Keratinocyte (primary cell): ENCODE data around the gene PAQR4. TPM values are rescaled to one million over a fixed set of nuclear protein-coding genes. Genes with fewer than 3 reads are reported as not detected.

Experiments used
- DNase-seq: peaks from one replicate; pipeline ENCODE4 v3.0.0-alpha.2; 2011; ENCODE audit warnings: low read depth, missing footprints, low spot score
- FAIRE-seq: peaks from 2 replicates; lab custom pipeline; 2011; peaks lifted over from hg19 to GRCh38; lab: Jason Lieb, UNC
- H2AFZ ChIP-seq: 2 replicates; pipeline ENCODE4 v1.6.0; 2012; ENCODE audit warnings: low read length, control low read depth, inconsistent platforms; ENCODE audit not compliant: control insufficient read depth
- H3K27ac ChIP-seq: 2 replicates; pipeline ENCODE4 v1.5.1; 2011; ENCODE audit warnings: low read length; ENCODE audit not compliant: control insufficient read depth, insufficient read depth
- H3K27me3 ChIP-seq: 3 replicates; pipeline ENCODE4 v1.6.0; 2011; ENCODE audit warnings: low read length; ENCODE audit not compliant: control insufficient read depth, insufficient read depth; ENCODE audit errors: extremely low read depth
- H3K36me3 ChIP-seq, 2 experiments: 2 replicates in 1 of 2; 3 replicates in 1 of 2; pipeline ENCODE4 v1.5.1; 2011; ENCODE audit warnings: low read length in 2 of 2, mild to moderate bottlenecking in 1 of 2; ENCODE audit not compliant: control insufficient read depth in 2 of 2, insufficient read depth in 2 of 2; ENCODE audit errors: extremely low read depth in 1 of 2
- H3K4me1 ChIP-seq: 3 replicates; pipeline ENCODE4 v1.5.1; 2011; ENCODE audit warnings: low read length; ENCODE audit not compliant: control insufficient read depth, insufficient read depth; ENCODE audit errors: extremely low read depth
- H3K4me2 ChIP-seq: 3 replicates; pipeline ENCODE4 v1.6.0; 2011; ENCODE audit warnings: low read depth, low read length; ENCODE audit not compliant: control insufficient read depth, insufficient read depth; ENCODE audit errors: extremely low read depth
- H3K4me3 ChIP-seq, 3 experiments: fragments of 200-600 bp in 1 of 3; sonication (generic) in 1 of 3; 2 replicates in 2 of 3; 3 replicates in 1 of 3; pipeline ENCODE4 v1.5.1; 2011 to 2016; ENCODE audit warnings: low read length in 3 of 3, mild to moderate bottlenecking in 3 of 3, control low read depth in 2 of 3, inconsistent platforms in 1 of 3, low read depth in 1 of 3, mixed read lengths in 1 of 3, mixed run types in 1 of 3, moderate library complexity in 1 of 3; ENCODE audit not compliant: control insufficient read depth in 2 of 3, insufficient read depth in 2 of 3; ENCODE audit errors: extremely low read depth in 1 of 3
- H3K79me2 ChIP-seq: 2 replicates; pipeline ENCODE4 v1.6.0; 2012; ENCODE audit warnings: low read length; ENCODE audit not compliant: control insufficient read depth, insufficient read depth
- H3K9ac ChIP-seq: 3 replicates; pipeline ENCODE4 v1.6.0; 2011; ENCODE audit warnings: low read length; ENCODE audit not compliant: control insufficient read depth, insufficient read depth; ENCODE audit errors: extremely low read depth
- H3K9me1 ChIP-seq: 3 replicates; pipeline ENCODE4 v1.6.0; 2011; ENCODE audit warnings: low read length; ENCODE audit not compliant: control insufficient read depth, insufficient read depth; ENCODE audit errors: extremely low read depth
- H3K9me3 ChIP-seq: 2 replicates; pipeline ENCODE4 v1.5.1; 2012; ENCODE audit warnings: low read depth, low read length; ENCODE audit not compliant: control insufficient read depth
- H4K20me1 ChIP-seq: 3 replicates; pipeline ENCODE4 v1.6.0; 2011; ENCODE audit warnings: low read length; ENCODE audit not compliant: control insufficient read depth, insufficient read depth; ENCODE audit errors: extremely low read depth
- CTCF ChIP-seq, 3 experiments: IDR thresholded peaks in 1 of 3; conservative IDR thresholded peaks in 1 of 3; optimal IDR thresholded peaks in 1 of 3; 2 replicates in 2 of 3; 3 replicates in 1 of 3; pipeline versions ENCODE3 to v1.5.1; 2011; ENCODE audit warnings: low read length in 3 of 3, mild to moderate bottlenecking in 3 of 3, moderate library complexity in 2 of 3, control low read depth in 1 of 3, inconsistent platforms in 1 of 3; ENCODE audit not compliant: insufficient read depth in 2 of 3; ENCODE audit errors: extremely low read depth in 1 of 3
- EZH2 ChIP-seq: IDR thresholded peaks from one replicate; pipeline ENCODE4 v1.6.1; 2012; ENCODE audit warnings: inconsistent platforms, mild to moderate bottlenecking, low read length, moderate library complexity
- dilution Hi-C: fragments of 300-500 bp; cut with MboI; formaldehyde crosslinking; loops from one replicate; pipeline ENCODE4 v1.7.0; 2020; ENCODE audit warnings: low sequenced_read_pairs; ENCODE audit not compliant: extremely low pct_ligation_motif_present
- polyA plus RNA-seq, 5 experiments: library from polyadenylated mRNA; depleted of rRNA in 3 of 5; stranded (reverse) in 3 of 5; stranded (forward) in 1 of 5; unstranded in 1 of 5; fragments of >200 nt; gene quantifications; 1 replicate in 1 of 5; 2 replicates in 3 of 5; 3 replicates in 1 of 5; pipeline versions ENCODE4 v1.2.1 to v1.2.3, GENCODE V29; 2011 to 2012; ENCODE audit warnings: missing spikeins in 2 of 5, low read depth in 1 of 5, low replicate concordance in 1 of 5

The PAQR4 gene
- polyA plus RNA-seq, 1 donor (not counting 4 experiments of a cell fraction or from before 2014, with no cell fraction given) = 16.8 TPM

GRCh38 chr16:3010510-3010909, 41.4 kb downstream of the PAQR4 start:
- peaks cover 35% of the 10 kb centered on the region for H3K27me3 ChIP-seq

GRCh38 chr16:3012246-3012645, 43.1 kb downstream of the PAQR4 start:
- H3K4me3 ChIP-seq = no peak overlapping the region
- FAIRE-seq = no peak
- TF ChIP-seq CTCF (optimal IDR thresholded peaks at IDR 0.05 in 1 of 3, IDR thresholded peaks at IDR 0.05 in 1 of 3, conservative IDR thresholded peaks at IDR 0.05 in 1 of 3; ENCODE audit: extremely low read depth in 1 of 3, insufficient read depth in 2 of 3, low read length in 3 of 3) = no peak
- TF ChIP-seq EZH2 = peak; percentile 15
- DNase-seq = no peak
- dilution Hi-C loops = no loop called here
- H2AFZ ChIP-seq = no peak overlapping the region
- H3K27me3 ChIP-seq = peaks cover 35% of the 10 kb centered on the region
- H3K27ac ChIP-seq = no peak overlapping the region
- peaks cover 14% of the 10 kb centered on the region for H3K4me1 ChIP-seq
- H4K20me1 ChIP-seq = no peaks in the 10 kb centered on the region
- H3K9ac ChIP-seq = no peak overlapping the region
- no peaks in the 10 kb centered on the region for H3K79me2 ChIP-seq
- H3K36me3 ChIP-seq = no peaks in the 10 kb centered on the region
- H3K9me3 ChIP-seq = no peaks in the 10 kb centered on the region
- H3K4me2 ChIP-seq = no peak overlapping the region
- H3K9me1 ChIP-seq = no peaks in the 10 kb centered on the region

More at GRCh38 chr16:3010510-3010909, 41.4 kb downstream of the PAQR4 start:
- H3K36me3 ChIP-seq = no peaks in the 10 kb centered on the region
- no peaks in the 10 kb centered on the region for H3K9me1 ChIP-seq
- no peaks in the 10 kb centered on the region for H3K9me3 ChIP-seq
- H2AFZ ChIP-seq = no peak overlapping the region
- no peaks in the 10 kb centered on the region for H4K20me1 ChIP-seq
- dilution Hi-C loops = no loop called here
- FAIRE-seq (no peak), DNase-seq (no peak)
- no peak overlapping the region for H3K27ac ChIP-seq
- no peak overlapping the region for H3K9ac ChIP-seq
- no peaks in the 10 kb centered on the region for H3K79me2 ChIP-seq
- H3K4me2 ChIP-seq = no peak overlapping the region
- TF ChIP-seq EZH2 (no peak), CTCF (optimal IDR thresholded peaks at IDR 0.05 in 1 of 3, IDR thresholded peaks at IDR 0.05 in 1 of 3, conservative IDR thresholded peaks at IDR 0.05 in 1 of 3; ENCODE audit: extremely low read depth in 1 of 3, insufficient read depth in 2 of 3, low read length in 3 of 3) (no peak)
- no peak overlapping the region for H3K4me3 ChIP-seq
- H3K4me1 ChIP-seq = peaks cover 14% of the 10 kb centered on the region
